ENCODE results near the gene FAM13A.

DNA sequence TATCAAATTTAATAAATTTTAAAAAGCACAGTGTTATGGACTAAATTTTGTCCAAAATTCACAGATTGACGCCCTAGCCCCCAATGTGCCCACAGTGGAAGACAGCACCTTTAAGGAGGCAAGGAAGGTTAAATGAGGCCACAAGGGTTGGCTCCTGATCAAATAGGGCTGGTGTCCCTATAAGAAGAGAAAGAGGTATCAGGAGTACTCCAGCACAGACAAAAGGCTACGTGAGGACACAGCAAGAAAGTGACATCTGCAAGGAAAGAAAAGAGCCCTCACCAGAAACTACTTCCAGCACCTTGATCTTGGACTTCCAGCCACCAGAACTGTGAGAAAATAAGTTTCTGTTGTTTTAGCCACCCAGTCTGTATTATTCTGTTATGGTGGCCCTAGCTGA, 48.8 kb downstream of the FAM13A start:
- TF ChIP-seq NFIC (IDR thresholded peaks at IDR 0.05) (no peak), TAF1 (IDR thresholded peaks at IDR 0.05; ENCODE audit: low read depth) (no peak), TCF12 (IDR thresholded peaks at IDR 0.05; ENCODE audit: low read depth) (no peak), CREB1 (IDR thresholded peaks at IDR 0.05; ENCODE audit: low read depth) (no peak), YY1 (IDR thresholded peaks at IDR 0.05; ENCODE audit: low read depth) (no peak)
- TF ChIP-seq, protein P1, sequence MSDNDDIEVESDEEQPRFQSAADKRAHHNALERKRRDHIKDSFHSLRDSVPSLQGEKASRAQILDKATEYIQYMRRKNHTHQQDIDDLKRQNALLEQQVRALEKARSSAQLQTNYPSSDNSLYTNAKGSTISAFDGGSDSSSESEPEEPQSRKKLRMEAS (IDR thresholded peaks at IDR 0.05), result no peak
- TF ChIP-seq, protein P2, sequence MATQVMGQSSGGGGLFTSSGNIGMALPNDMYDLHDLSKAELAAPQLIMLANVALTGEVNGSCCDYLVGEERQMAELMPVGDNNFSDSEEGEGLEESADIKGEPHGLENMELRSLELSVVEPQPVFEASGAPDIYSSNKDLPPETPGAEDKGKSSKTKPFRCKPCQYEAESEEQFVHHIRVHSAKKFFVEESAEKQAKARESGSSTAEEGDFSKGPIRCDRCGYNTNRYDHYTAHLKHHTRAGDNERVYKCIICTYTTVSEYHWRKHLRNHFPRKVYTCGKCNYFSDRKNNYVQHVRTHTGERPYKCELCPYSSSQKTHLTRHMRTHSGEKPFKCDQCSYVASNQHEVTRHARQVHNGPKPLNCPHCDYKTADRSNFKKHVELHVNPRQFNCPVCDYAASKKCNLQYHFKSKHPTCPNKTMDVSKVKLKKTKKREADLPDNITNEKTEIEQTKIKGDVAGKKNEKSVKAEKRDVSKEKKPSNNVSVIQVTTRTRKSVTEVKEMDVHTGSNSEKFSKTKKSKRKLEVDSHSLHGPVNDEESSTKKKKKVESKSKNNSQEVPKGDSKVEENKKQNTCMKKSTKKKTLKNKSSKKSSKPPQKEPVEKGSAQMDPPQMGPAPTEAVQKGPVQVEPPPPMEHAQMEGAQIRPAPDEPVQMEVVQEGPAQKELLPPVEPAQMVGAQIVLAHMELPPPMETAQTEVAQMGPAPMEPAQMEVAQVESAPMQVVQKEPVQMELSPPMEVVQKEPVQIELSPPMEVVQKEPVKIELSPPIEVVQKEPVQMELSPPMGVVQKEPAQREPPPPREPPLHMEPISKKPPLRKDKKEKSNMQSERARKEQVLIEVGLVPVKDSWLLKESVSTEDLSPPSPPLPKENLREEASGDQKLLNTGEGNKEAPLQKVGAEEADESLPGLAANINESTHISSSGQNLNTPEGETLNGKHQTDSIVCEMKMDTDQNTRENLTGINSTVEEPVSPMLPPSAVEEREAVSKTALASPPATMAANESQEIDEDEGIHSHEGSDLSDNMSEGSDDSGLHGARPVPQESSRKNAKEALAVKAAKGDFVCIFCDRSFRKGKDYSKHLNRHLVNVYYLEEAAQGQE (IDR thresholded peaks at IDR 0.05; ENCODE audit: low read depth), result no peak
